Measurements from ENCODE around the gene SMOC2. TPM values are rescaled to one million over a fixed set of nuclear protein-coding genes. Genes with fewer than 3 reads are reported as not detected.

The SMOC2 gene
- polyA plus RNA-seq, 1 donor from 2014 or later, result 0.50 TPM

DNA sequence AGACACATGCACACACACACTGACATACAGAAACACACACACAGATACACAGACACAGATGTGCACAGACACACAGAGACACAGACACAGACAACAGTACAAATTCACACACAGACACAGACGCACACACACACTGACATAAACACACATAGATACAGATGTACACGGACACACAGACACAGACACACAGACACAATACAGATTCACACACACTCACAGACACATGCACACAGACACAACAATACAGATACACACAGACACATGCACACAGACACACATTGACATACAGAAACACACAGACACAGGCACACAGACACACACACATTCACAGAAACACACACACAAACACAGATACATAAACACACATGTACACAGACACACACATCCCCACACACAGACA lies 183.6 kb downstream of the SMOC2 start:
- H3K36me3 ChIP-seq (ENCODE audit: insufficient read depth, low read length), result no peaks in the 10 kb centered on the region
- TF ChIP-seq SMC3 (conservative IDR thresholded peaks at IDR 0.05; ENCODE audit: poor library complexity) (no peak), EZH2 (IDR thresholded peaks at IDR 0.05; ENCODE audit: borderline replicate concordance, insufficient read depth, low read length, poor library complexity, severe bottlenecking) (no peak), POLR2AphosphoS5 (IDR thresholded peaks at IDR 0.05) (no peak), EP300 (conservative IDR thresholded peaks at IDR 0.05; ENCODE audit: poor library complexity, severe bottlenecking) (no peak), MXI1 (conservative IDR thresholded peaks at IDR 0.05; ENCODE audit: poor library complexity, severe bottlenecking) (no peak), RAD21 (conservative IDR thresholded peaks at IDR 0.05) (no peak), TAF1 (IDR thresholded peaks at IDR 0.05; ENCODE audit: low read depth) (no peak)
- no peaks in the 10 kb centered on the region for H3K27me3 ChIP-seq (ENCODE audit: insufficient read depth, low read depth, low read length)
- no peak overlapping the region for H3K27ac ChIP-seq (ENCODE audit: low read length)
- no peaks in the 10 kb centered on the region for H3K9me2 ChIP-seq (ENCODE audit: insufficient read depth, low read length)
- no peak overlapping the region for H3K4me3 ChIP-seq (ENCODE audit: low read length)
- no peak overlapping the region for H3K4me2 ChIP-seq (ENCODE audit: low read length)
- no peak overlapping the region for H3K9ac ChIP-seq (ENCODE audit: low read length)
- no peaks in the 10 kb centered on the region for H3K9me3 ChIP-seq (ENCODE audit: low read length)
- H4K20me1 ChIP-seq (ENCODE audit: insufficient read depth), result no peaks in the 10 kb centered on the region
- no peak overlapping the region for H2AFZ ChIP-seq (ENCODE audit: low read depth, low read length)
- H3K79me2 ChIP-seq (replicated peaks; ENCODE audit: insufficient read depth, low read length), result no peaks in the 10 kb centered on the region
- no peaks in the 10 kb centered on the region for H3F3A ChIP-seq (ENCODE audit: insufficient read depth, low read length, poor library complexity, severe bottlenecking)

- H3K4me3 ChIP-seq (ENCODE audit: low read length), result no peak overlapping the region
- no peaks in the 10 kb centered on the region for H3K79me2 ChIP-seq (replicated peaks; ENCODE audit: insufficient read depth, low read length)
- H3F3A ChIP-seq (ENCODE audit: insufficient read depth, low read length, poor library complexity, severe bottlenecking), result no peaks in the 10 kb centered on the region
- no peaks in the 10 kb centered on the region for H3K9me2 ChIP-seq (ENCODE audit: insufficient read depth, low read length)
- H2AFZ ChIP-seq (ENCODE audit: low read depth, low read length), result no peak overlapping the region
- H3K27ac ChIP-seq (ENCODE audit: low read length), result no peak overlapping the region
- no peak overlapping the region for H3K4me2 ChIP-seq (ENCODE audit: low read length)
- no peaks in the 10 kb centered on the region for H3K36me3 ChIP-seq (ENCODE audit: insufficient read depth, low read length)
- TF ChIP-seq CTCF (IDR thresholded peaks at IDR 0.05; ENCODE audit: poor library complexity, severe bottlenecking) (no peak), SMC3 (conservative IDR thresholded peaks at IDR 0.05; ENCODE audit: poor library complexity) (no peak), EP300 (conservative IDR thresholded peaks at IDR 0.05; ENCODE audit: poor library complexity, severe bottlenecking) (no peak), RAD21 (conservative IDR thresholded peaks at IDR 0.05) (no peak), TAF1 (IDR thresholded peaks at IDR 0.05; ENCODE audit: low read depth) (no peak), EZH2 (IDR thresholded peaks at IDR 0.05; ENCODE audit: borderline replicate concordance, insufficient read depth, low read length, poor library complexity, severe bottlenecking) (no peak), MXI1 (conservative IDR thresholded peaks at IDR 0.05; ENCODE audit: poor library complexity, severe bottlenecking) (no peak), REST (IDR thresholded peaks at IDR 0.05; ENCODE audit: borderline replicate concordance) (no peak), POLR2AphosphoS5 (IDR thresholded peaks at IDR 0.05) (no peak)
- H4K20me1 ChIP-seq (ENCODE audit: insufficient read depth), result no peaks in the 10 kb centered on the region
- no peaks in the 10 kb centered on the region for H3K9me3 ChIP-seq (ENCODE audit: low read length)
- H3K27me3 ChIP-seq (ENCODE audit: insufficient read depth, low read depth, low read length), result no peaks in the 10 kb centered on the region
- H3K9ac ChIP-seq (ENCODE audit: low read length), result no peak overlapping the region
Measured at GRCh38 chr6:168624948-168625347, 184.0 kb downstream of the SMOC2 start.
